Psoas muscle (tissue), 8 donors: ENCODE results near the gene CAND2. TPM values are rescaled to one million over a fixed set of nuclear protein-coding genes. Genes with fewer than 3 reads are reported as not detected.
"Not testable (repeated sequence)": the region's sequence is repeated elsewhere in the genome, so short reads cannot be mapped to it uniquely, and the experiment has no call there.

ENCODE experiments used
- ATAC-seq, 4 donors: fragments of 200-7000 bp; cut with Tn5 transposase; one replicate each; pipeline ENCODE4 v1.9.1; 2020; ENCODE audit warnings: moderate library complexity in 3 of 4, mild to moderate bottlenecking in 2 of 4
- DNase-seq, 2 donors: peaks; one replicate each; pipeline ENCODE4 v3.0.0-alpha.2; 2020
- H3K27ac ChIP-seq: fragments of 200-600 bp; one replicate; pipeline ENCODE4 v1.8.0; 2022
- H3K27me3 ChIP-seq, 3 donors: fragments of 200-600 bp in 1 of 3; one replicate each; pipeline versions ENCODE4 v1.6.1 to v1.8.0; 2013 to 2022; ENCODE audit warnings: low read length in 2 of 3, mild to moderate bottlenecking in 2 of 3, moderate library complexity in 1 of 3; ENCODE audit not compliant: insufficient read depth in 3 of 3
- H3K36me3 ChIP-seq, 2 donors: fragments of 200-600 bp in 1 of 2; one replicate each; pipeline versions ENCODE4 v1.6.1 to v1.8.0; 2013 to 2022; ENCODE audit warnings: low read depth in 1 of 2, mild to moderate bottlenecking in 1 of 2, moderate library complexity in 1 of 2; ENCODE audit not compliant: insufficient read depth in 1 of 2
- H3K4me1 ChIP-seq: fragments of 200-600 bp; one replicate; pipeline ENCODE4 v1.8.0; 2022
- H3K4me3 ChIP-seq: fragments of 200-600 bp; one replicate; pipeline ENCODE4 v1.8.0; 2022; ENCODE audit warnings: mild to moderate bottlenecking
- H3K9me3 ChIP-seq: fragments of 200-600 bp; one replicate; pipeline ENCODE4 v1.8.0; 2022
- WGBS, 3 donors: extraction: QIAGEN DNeasy Blood & Tissue Kit; methylation state at CpG; one replicate each; pipeline versions ENCODE4 v1.1.6 to v1.1.7; 2013; 5-methylcytosine and 5-hydroxymethylcytosine counted together
- intact Hi-C, 2 donors: fragments of 100-400 bp; cut with DNase I; formaldehyde crosslinking; loops; one replicate each; pipeline versions ENCODE4 v1.11.0 to v1.14.2; 2022
- polyA plus RNA-seq, 3 donors: library from polyadenylated mRNA; stranded (reverse); fragments of 200-250 nt; gene quantifications; one replicate each; pipeline ENCODE4 v1.2.3, GENCODE V29; 2013
- total RNA-seq, 4 donors: library from RNA; stranded (reverse); fragmentation: NEBNext Ultra II Directional in 2 of 4; extraction: Animal tissue kit (Norgen Biotek cat#: 25700) in 2 of 4; gene quantifications; one replicate each; pipeline versions ENCODE4 v1.2.1 to v1.2.4, GENCODE V29; 2021 to 2023
- TF ChIP-seq, protein P1 (sequence below): fragments of 200-600 bp; IDR thresholded peaks from one replicate; pipeline ENCODE4 v1.8.0; 2022; ENCODE audit warnings: antibody characterized with exemption
- donor health status: healthy with polysubstance abuse.
- donor health status: DM: no; HTN: no; CAD: no; lungs with moderate emphysema.
- donor health status: Bipolar disorder and iron deficiency.
- donor health status: healthy.
- donor health status: DM: yes; HTN: yes; CAD: no.
- donor health status: DM: no; HTN: no; CAD: no.
- donor health status: DM: no; HTN: no; CAD: no.
- donor health status: DM: yes; HTN: yes; CAD: no.

CAND2 gene
- total and polyA plus RNA-seq, 7 donors = 3.7 to 220 (median 128) TPM

DNA sequence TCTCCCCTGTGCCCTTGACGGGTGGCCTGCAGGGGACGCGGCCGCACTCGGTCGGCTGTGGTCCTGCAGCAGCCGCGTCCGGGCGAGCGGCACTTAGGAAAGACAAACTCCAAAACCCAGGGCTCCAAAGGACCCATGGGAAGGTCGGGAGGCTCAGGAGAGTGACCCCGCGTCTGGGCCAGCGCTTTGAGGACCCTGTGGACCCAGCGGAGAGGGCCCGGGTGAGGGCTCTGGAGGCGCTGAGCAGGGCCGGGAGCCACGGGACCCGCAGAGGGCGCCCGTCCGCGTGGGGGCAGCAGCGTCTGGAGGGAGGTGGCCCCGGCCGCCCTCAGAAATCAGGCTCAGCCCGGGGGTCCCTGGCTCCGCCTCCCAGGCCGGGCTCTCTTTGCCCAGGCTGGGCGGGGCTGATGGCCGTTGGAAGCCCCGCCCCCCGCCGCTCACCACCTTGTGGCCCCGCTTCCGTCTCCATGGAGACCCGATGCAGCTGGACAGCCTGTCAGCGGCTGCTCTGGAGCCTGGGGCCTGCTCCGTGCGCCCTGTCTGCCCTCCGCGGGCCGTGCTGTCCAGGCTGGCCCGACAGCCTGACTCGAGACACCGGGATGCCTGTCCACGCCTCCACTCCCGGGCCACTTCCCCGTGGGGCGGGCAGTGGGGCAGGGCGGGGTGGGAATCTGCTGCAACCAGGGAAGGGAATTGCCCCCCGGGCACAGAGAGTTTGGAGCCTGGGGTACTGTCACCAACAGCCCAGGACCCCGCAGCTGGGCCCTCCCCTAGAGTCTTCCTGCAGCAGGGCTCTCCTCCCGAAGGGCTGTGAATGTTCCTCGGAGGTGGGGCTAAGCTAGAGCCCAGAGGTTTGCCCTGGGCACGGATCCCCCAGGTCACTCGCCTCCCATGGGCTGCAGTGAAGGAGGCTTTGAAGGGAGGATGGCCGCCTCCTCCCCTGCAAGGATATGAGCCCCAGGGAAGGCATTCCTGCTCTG, 79.7 kb downstream of the CAND2 start:
- Histone ChIP-seq H3K4me3 (peak overlapping the region; percentile 53), H3K9me3 (no peaks in the 10 kb centered on the region), H3K36me3 (no peaks in the 10 kb centered on the region), H3K4me1 (no peaks in the 10 kb centered on the region), H3K27me3 (no peaks in the 10 kb centered on the region), H3K27ac (no peak overlapping the region)
- TF ChIP-seq, protein P1, sequence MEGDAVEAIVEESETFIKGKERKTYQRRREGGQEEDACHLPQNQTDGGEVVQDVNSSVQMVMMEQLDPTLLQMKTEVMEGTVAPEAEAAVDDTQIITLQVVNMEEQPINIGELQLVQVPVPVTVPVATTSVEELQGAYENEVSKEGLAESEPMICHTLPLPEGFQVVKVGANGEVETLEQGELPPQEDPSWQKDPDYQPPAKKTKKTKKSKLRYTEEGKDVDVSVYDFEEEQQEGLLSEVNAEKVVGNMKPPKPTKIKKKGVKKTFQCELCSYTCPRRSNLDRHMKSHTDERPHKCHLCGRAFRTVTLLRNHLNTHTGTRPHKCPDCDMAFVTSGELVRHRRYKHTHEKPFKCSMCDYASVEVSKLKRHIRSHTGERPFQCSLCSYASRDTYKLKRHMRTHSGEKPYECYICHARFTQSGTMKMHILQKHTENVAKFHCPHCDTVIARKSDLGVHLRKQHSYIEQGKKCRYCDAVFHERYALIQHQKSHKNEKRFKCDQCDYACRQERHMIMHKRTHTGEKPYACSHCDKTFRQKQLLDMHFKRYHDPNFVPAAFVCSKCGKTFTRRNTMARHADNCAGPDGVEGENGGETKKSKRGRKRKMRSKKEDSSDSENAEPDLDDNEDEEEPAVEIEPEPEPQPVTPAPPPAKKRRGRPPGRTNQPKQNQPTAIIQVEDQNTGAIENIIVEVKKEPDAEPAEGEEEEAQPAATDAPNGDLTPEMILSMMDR = peak; percentile 32
- intact Hi-C loops = no loop called here
- 33 to 40% (median 39%) methylated on average over 48 to 60 of the region's 60 CpGs for WGBS, 3 donors
- peak; percentile 47 to 69 for DNase-seq
- peak; percentile 32 to 61 (median 36) for ATAC-seq

GRCh38 chr3:12877040-12877439, 80.6 kb downstream of the CAND2 start:
- WGBS, 3 donors = 94 to 96% (median 96%) methylated on average over 7 of the region's 7 CpGs
- Histone ChIP-seq H3K27ac (no peak overlapping the region), H3K9me3 (no peaks in the 10 kb centered on the region), H3K4me3 (no peak overlapping the region), H3K4me1 (no peaks in the 10 kb centered on the region), H3K36me3 (no peaks in the 10 kb centered on the region), H3K27me3 (no peaks in the 10 kb centered on the region)
- intact Hi-C loops = no loop called here
- TF ChIP-seq, protein P1 = no peak
- no peak for ATAC-seq
- peak in 1 of 2 donors; percentile 4 for DNase-seq

DNA sequence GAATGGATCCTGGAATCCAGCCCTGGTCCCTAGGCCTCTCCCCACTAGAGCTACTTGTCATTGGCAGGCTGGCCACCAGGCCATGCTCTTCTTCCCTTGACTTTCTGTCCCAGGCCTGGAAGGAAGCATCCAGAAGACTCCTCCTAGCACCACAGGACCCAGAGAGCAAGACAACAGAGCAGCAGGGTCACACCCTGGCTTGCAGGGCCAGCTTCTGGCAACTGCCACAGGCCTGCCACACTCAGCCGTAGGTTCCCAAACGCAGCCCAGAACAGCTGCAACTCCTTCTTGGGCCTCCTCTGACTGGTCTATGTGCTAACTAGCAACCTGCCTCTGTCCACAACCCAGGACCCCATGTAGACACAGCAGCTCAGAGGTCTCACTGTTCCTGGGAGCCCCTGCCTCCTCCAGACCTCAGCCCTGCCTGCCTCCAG, 81.7 kb downstream of the CAND2 start:
- Histone ChIP-seq H3K36me3 (no peaks in the 10 kb centered on the region), H3K4me3 (no peak overlapping the region), H3K4me1 (no peaks in the 10 kb centered on the region), H3K9me3 (no peaks in the 10 kb centered on the region), H3K27me3 (no peaks in the 10 kb centered on the region), H3K27ac (no peak overlapping the region)
- TF ChIP-seq, protein P1 = no peak
- ATAC-seq (peak in 1 of 4 donors; percentile 25), DNase-seq (no peak)
- intact Hi-C loops = no loop called here
- 46 to 70% (median 47%) methylated on average over 2 of the region's 2 CpGs for whole genome bisulfite sequencing, 3 donors

- WGBS, 3 donors = 74 to 83% (median 79%) methylated on average over 2 of the region's 2 CpGs
- H3K27ac ChIP-seq, H3K9me3 ChIP-seq, H3K4me1 ChIP-seq, intact Hi-C loops, ATAC-seq, H3K36me3 ChIP-seq, H3K27me3 ChIP-seq, DNase-seq, H3K4me3 ChIP-seq: not testable (repeated sequence)
These were observed 82.3 kb downstream of the CAND2 start for GRCh38 chr3:12878758-12879157.

DNA sequence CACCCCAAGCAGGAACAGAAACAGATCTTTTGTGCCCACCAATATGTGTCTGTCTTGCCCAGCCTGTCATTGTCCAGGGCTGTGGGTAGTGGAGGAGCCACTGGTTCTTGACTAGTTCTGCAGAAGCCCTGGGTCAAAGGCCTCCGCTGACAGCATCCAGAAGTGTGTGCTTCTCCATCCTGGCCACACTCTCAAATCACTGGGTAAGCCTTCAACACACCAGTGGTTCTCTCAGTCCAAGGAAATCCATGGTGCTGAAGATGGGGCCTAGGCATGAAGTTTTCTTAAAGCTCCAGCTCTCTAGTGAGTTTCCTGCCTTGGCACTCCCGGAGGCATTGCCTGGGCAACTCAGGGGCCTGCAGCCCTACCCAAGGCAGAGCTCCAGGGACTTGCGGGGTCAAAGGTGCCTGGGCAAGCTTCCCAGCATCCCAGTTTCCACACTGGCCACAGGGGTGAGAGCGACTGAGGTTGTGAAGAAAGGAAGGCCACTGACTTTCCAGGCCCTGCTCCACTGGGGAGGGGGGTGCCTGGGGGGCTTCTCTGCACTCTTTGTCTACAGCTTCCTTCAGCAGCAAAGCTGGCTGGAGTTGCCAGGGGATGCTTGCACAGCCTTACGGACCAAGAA, 82.8 kb downstream of the CAND2 start:
- intact Hi-C loops = no loop called here
- Histone ChIP-seq H3K27ac (no peak overlapping the region), H3K4me3 (no peak overlapping the region), H3K27me3 (no peaks in the 10 kb centered on the region), H3K36me3 (no peaks in the 10 kb centered on the region), H3K4me1 (peaks cover 9% of the 10 kb centered on the region), H3K9me3 (no peaks in the 10 kb centered on the region)
- no peak for ATAC-seq
- WGBS, 3 donors = 92 to 96% (median 93%) methylated on average over 5 of the region's 5 CpGs
- peak in 1 of 2 donors; percentile 2 for DNase-seq
- TF ChIP-seq, protein P1 = no peak

DNA sequence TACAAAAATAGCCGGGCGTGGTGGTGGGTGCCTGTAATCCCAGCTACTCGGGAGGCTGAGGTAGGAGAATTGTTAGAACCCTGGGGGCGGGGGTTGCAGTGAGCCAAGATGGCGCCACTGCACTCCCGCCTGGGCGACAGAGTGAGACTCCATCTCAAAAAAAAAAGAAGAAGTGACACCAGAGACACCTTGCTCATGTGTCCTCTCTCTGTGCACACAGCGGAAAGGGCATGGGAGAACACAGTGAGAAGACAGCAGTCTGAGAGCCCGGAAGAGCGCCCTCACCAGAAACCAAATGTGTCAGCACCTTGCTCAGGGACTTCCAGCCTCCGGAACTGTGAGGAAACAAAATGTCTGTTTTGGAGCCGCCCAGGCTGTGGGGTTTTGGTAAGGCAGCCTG, 85.4 kb downstream of the CAND2 start:
- H3K36me3 ChIP-seq, intact Hi-C loops, H3K9me3 ChIP-seq, H3K27ac ChIP-seq, H3K4me3 ChIP-seq, H3K27me3 ChIP-seq, ATAC-seq: not testable (repeated sequence)
- WGBS, 3 donors = 97 to 99% (median 98%) methylated on average over 12 of the region's 12 CpGs
- DNase-seq = peak in 1 of 2 donors; percentile 4
- H3K4me1 ChIP-seq = peaks cover 31% of the 10 kb centered on the region
